Right cardiac atrium (tissue), 5 donors: ENCODE results near the gene RABGGTA. TPM values are rescaled to one million over a fixed set of nuclear protein-coding genes. Genes with fewer than 3 reads are reported as not detected.

ENCODE experiments used
- ATAC-seq, 2 donors: fragments of 200-7000 bp; cut with Tn5 transposase; one replicate each; pipeline versions ENCODE4 v1.8.0 to v1.9.1; 2020; ENCODE audit warnings: moderate library complexity in 2 of 2, mild to moderate bottlenecking in 1 of 2
- DNase-seq, 3 donors: peaks; one replicate each; pipeline ENCODE4 v3.0.0-alpha.2; 2020
- H3K27ac ChIP-seq: one replicate; pipeline ENCODE4 v1.5.1; 2013; ENCODE audit warnings: mild to moderate bottlenecking, low read length, control low read depth, moderate library complexity
- H3K27me3 ChIP-seq: one replicate; pipeline ENCODE4 v1.6.1; 2013; ENCODE audit not compliant: control insufficient read depth, insufficient read depth
- H3K4me1 ChIP-seq: one replicate; pipeline ENCODE4 v1.6.1; 2013; ENCODE audit warnings: low read length; ENCODE audit not compliant: control insufficient read depth, insufficient read depth
- H3K4me3 ChIP-seq: one replicate; pipeline ENCODE4 v1.5.1; 2013; ENCODE audit warnings: low read length, control low read depth
- H3K9me3 ChIP-seq: one replicate; pipeline ENCODE4 v1.6.1; 2013; ENCODE audit warnings: low read length; ENCODE audit not compliant: control insufficient read depth
- WGBS: extraction: QIAGEN DNeasy Blood & Tissue Kit; methylation state at CpG from one replicate; pipeline ENCODE4 v1.1.7; 2013; 5-methylcytosine and 5-hydroxymethylcytosine counted together
- intact Hi-C, 4 donors: fragments of 100-400 bp; cut with DNase I; formaldehyde crosslinking; loops; one replicate each; pipeline versions ENCODE4 v1.11.0 to v1.14.0; 2022 to 2023
- polyA plus RNA-seq: library from polyadenylated mRNA; stranded (reverse); fragments of 200-250 nt; gene quantifications from one replicate; pipeline ENCODE4 v1.2.3, GENCODE V29; 2013
- total RNA-seq, 4 donors: library from RNA; stranded (reverse); fragmentation: NEBNext Ultra II Directional; extraction: Animal tissue kit (Norgen Biotek cat#: 25700); gene quantifications; one replicate each; pipeline ENCODE4 v1.2.1, GENCODE V29; 2021
- donor health status: healthy with polysubstance abuse.
- donor health status: DM: no; HTN: yes; CAD: no.
- donor health status: DM: no; HTN: no; CAD: no.
- donor health status: DM: no; HTN: yes; CAD: no; lungs with severe emphysema.
- donor health status: DM: yes; HTN: yes; CAD: no.

RABGGTA gene
- total and polyA plus RNA-seq, 5 donors: 18.1 to 21.4 (median 20.7) TPM

DNA sequence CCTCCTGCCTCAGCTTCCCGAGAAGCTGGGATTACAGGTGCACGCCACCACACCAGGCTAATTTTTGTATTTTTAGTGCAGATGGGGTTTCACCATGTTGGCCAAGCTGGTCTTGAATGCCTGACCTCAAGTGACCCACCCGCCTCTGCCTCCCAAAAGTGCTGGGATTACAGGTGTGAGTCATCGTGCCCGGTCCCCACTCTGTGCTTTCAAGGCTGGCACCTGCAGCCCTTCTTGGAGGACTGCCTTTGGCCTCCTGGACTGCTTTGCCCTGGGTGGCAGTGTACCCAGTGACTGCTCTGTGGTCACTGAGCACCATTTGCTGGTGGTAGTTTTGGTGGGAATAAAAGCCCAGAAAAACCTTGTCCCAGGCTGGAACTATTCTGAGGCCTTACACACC, 15.6 kb upstream of the RABGGTA start:
- H3K9me3 ChIP-seq: no peaks in the 10 kb centered on the region
- H3K27ac ChIP-seq: no peak overlapping the region
- intact Hi-C loops: no loop called here
- no peaks in the 10 kb centered on the region for H3K4me1 ChIP-seq
- DNase-seq (peak in 1 of 3 donors; percentile 27), ATAC-seq (no peak)
- no peaks in the 10 kb centered on the region for H3K27me3 ChIP-seq
- 95% methylated on average over 5 of the region's 5 CpGs for WGBS
- H3K4me3 ChIP-seq: no peak overlapping the region

DNA sequence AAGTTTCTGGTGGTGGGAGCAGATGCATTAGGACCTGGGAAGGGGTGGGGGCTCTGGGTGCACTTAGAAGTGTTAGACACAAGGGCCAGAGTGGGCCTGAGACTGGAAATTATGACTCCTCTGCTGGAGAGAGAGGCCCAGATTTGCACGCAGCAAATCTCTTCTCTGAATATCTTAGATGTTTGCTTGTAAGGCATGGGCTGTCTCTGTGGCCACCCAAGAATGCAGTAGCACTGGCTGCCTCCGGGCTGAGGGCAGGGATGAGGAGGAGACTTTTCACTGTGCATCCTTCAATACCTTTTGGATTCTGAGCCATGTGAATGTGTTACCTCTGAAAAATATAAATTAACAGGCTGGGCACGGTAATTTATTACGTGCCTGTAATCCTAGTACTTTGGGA, 14.0 kb upstream of the RABGGTA start:
- DNase-seq (peak in 1 of 3 donors; percentile 3), ATAC-seq (no peak)
- peaks cover 2% of the 10 kb centered on the region for H3K4me1 ChIP-seq
- H3K27me3 ChIP-seq: no peaks in the 10 kb centered on the region
- no peak overlapping the region for H3K27ac ChIP-seq
- intact Hi-C loops: no loop called here
- 82% methylated on average over 4 of the region's 4 CpGs for WGBS
- no peaks in the 10 kb centered on the region for H3K9me3 ChIP-seq
- no peak overlapping the region for H3K4me3 ChIP-seq

DNA sequence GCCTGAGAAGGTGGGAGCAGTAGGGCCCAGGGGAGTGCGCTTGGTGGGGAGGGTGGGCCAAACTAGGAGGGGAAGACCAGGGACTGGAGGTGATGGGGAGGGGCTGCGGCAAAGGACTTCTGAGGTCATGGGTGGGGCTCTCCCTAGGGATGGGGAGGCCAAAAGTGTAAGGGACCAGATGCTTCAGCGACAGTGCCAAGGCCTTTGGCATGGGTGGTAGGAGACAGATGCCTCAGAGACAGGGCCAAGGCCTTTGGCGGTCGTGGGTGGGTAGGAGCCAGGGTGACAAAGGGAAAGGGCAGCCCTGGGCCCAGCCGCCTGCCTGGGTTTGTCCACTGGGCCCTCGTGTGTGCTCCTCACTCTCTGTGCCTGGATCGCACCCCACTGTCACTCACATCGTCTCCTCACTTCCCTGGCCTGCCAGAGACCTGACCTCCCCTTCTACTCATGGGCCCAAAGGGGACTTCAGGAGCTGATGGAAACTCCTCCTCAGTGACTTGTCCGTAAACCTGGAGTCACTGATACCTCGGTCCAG, 13.2 kb upstream of the RABGGTA start:
- ATAC-seq: no peak

DNA sequence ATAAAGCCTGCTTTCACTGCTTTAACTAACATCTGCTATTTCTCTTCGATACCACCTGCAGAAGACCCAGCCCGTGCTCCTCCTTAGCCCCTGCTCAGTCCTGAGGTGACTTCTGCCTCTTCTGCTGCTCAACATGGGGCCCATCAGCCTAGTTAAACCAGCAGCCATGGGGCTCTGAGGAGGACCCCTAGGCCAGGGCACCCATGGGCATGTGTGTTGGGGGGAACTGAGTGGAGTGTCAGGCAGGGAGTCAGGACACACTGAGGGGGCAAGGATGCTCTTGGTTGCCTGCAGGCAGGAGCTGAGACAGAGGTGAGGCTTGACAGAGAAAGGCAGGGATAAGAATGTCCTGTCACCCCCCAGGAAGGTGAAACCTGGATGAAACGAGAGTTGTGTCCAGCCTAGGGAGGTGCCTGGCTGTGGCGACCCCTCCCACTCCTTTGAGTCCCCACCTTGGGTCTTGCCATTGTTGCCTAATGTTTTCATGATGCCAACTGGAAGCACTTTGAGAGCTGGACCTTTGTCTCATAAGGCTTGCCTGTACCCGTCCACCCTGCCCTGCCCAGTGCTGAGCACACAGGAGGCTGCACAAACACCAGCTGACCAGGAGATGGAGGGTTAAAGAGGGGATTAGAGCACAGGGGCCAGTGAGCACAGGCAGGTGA, 12.5 kb upstream of the RABGGTA start:
- intact Hi-C loops: no loop called here
- Histone ChIP-seq H3K27ac (no peak overlapping the region), H3K9me3 (no peaks in the 10 kb centered on the region), H3K27me3 (no peaks in the 10 kb centered on the region), H3K4me3 (no peak overlapping the region), H3K4me1 (peaks cover 2% of the 10 kb centered on the region)
- 92% methylated on average over 5 of the region's 5 CpGs for WGBS
- DNase-seq (peak in 1 of 3 donors; percentile 22), ATAC-seq (no peak)

More for the DNA sequence above, 13.2 kb upstream of the RABGGTA start:
- H3K9me3 ChIP-seq: no peaks in the 10 kb centered on the region
- no peak overlapping the region for H3K27ac ChIP-seq
- H3K4me3 ChIP-seq: no peak overlapping the region
- intact Hi-C loops: no loop called here
- no peaks in the 10 kb centered on the region for H3K27me3 ChIP-seq
- peaks cover 2% of the 10 kb centered on the region for H3K4me1 ChIP-seq
- 77% methylated on average over 11 of the region's 11 CpGs for WGBS
- DNase-seq: peak in 1 of 3 donors; percentile 37

DNA sequence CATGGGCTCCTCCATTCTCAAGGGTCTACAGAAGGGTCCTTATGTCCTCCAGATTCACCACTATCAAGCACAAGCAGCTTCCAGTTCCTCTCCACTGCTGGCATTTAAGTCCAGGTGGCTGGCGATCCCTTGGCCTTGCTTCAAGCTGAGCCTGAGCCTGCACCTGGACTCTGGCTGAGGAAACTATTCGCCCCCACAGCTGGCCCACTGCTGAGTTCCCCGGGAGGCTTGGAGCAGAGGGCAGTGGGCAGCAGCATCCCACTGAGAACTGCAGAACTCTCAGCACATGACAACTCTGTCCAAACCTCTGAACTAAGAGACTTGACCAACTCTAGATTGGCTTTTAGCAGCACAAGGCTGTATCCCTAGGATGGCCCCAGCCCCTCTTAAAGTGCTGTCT, 11.3 kb upstream of the RABGGTA start:
- 82% methylated on average over 3 of the region's 3 CpGs for WGBS
- Histone ChIP-seq H3K27me3 (no peaks in the 10 kb centered on the region), H3K4me3 (no peak overlapping the region), H3K4me1 (peaks cover 2% of the 10 kb centered on the region), H3K27ac (no peak overlapping the region), H3K9me3 (no peaks in the 10 kb centered on the region)
- peak in 1 of 3 donors; percentile 18 for DNase-seq
- intact Hi-C loops: no loop called here
- ATAC-seq: no peak

DNA sequence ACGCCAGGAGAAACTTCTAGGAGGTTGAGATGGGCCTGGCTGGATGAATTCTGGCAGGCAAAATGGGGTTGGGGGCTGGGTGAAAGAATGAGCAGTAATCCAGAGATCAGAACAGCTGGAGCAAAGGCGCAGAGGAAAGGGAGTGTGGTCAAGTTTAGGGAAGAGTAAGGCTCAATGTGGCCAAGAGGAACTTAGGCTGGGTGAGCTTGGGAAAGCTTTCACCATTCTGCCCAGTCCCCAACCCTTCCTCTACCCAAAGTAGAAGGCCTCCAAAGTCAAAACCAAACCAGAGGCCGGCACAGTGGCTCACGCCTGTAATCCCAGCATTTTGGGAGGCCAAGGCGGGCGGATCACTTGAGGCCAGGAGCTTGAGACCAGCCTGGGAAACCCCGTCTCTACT, 10.2 kb upstream of the RABGGTA start:
- no peak overlapping the region for H3K27ac ChIP-seq
- WGBS: 93% methylated on average over 7 of the region's 7 CpGs
- intact Hi-C loops: no loop called here
- ATAC-seq: no peak
- no peaks in the 10 kb centered on the region for H3K9me3 ChIP-seq
- DNase-seq: peak in 1 of 3 donors; percentile 7
- H3K4me1 ChIP-seq: peaks cover 2% of the 10 kb centered on the region
- no peak overlapping the region for H3K4me3 ChIP-seq
- H3K27me3 ChIP-seq: no peaks in the 10 kb centered on the region

DNA sequence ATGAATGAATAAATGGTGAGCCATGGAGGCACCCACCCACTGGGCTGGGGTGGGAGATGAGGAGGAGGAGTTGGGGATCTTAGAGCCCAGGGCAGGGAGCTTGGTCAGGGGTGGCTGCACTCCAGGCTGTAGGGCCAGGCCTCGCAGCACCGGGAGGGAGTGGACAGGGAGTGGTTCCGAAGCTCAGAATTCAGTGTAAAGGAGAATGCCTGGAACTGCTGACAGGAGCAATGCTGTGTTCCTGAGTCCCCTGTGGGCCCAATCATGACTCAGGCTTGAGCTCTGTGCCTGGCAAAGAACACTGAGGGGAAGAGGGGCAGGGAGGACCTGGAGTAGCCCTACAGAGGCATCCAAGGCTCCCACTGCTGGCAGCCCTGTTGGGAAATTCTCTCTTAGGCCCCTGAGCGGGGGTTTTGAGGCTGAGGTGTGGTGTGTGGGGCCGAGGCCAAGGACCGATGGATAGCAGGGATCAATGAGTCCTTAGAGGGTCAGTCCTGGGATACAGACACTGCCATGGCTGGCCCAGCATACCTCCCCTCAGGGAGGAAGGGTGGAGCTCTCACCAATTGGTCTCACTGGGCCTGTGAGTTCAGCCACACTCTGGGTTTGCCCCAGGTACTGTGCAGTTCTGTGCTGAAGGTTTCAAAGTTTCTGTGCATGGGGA, 9.5 kb upstream of the RABGGTA start:
- no peaks in the 10 kb centered on the region for H3K9me3 ChIP-seq
- no peak overlapping the region for H3K27ac ChIP-seq
- intact Hi-C loops: no loop called here
- ATAC-seq (peak; percentile 25 to 36), DNase-seq (peak in 1 of 3 donors; percentile 55)
- H3K4me1 ChIP-seq: peaks cover 2% of the 10 kb centered on the region
- no peaks in the 10 kb centered on the region for H3K27me3 ChIP-seq
- 80% methylated on average over 6 of the region's 6 CpGs for WGBS
- no peak overlapping the region for H3K4me3 ChIP-seq

DNA sequence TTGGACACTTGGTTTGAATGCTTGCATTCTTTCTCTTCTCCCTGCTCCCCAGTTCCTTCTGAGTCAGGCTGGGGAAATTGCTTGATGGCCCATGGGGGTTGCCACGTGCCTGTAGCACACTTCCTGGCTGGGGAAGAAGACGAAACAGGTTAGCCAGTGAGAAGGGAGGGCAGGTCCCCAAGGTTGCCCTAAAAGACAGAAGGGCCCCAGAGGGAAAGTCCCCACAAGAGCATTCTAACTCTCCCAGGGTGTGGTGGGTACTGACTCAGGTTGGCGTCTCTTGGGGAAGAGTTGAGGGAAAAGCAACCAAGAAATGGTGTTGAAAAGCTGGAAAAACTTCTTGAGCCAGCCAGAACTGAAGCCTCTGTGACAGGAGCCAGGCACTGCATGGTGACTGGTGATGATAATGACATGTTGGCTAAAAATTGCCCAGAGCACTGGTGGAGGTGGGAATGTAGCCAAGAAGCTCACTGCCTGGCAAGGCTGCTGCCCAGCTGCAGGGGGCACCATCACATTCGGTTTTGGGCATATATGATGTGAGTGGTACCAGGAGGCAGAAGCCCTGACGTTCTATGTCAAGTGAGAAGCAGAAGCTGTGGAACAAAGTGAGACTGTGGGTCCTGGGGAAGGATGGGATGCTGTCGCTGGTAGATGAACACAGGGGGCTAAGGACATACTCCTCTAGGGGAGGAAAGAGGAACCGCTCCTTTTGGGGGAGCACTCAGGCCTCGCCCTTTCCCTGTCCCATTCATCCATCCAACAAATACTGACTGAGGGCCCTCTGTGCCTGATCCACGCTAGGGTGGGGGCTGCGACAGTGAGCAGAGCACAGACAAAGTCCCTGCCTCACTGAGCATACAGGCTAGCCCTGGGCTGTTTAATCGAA, 8.1 kb upstream of the RABGGTA start:
- intact Hi-C loops: no loop called here
- Histone ChIP-seq H3K9me3 (no peaks in the 10 kb centered on the region), H3K27me3 (no peaks in the 10 kb centered on the region), H3K27ac (peak overlapping the region; percentile 61), H3K4me1 (peaks cover 2% of the 10 kb centered on the region), H3K4me3 (no peak overlapping the region)
- ATAC-seq (peak; percentile 15 to 37), DNase-seq (peak in 1 of 3 donors; percentile 70)
- 68% methylated on average over 11 of the region's 11 CpGs for WGBS

DNA sequence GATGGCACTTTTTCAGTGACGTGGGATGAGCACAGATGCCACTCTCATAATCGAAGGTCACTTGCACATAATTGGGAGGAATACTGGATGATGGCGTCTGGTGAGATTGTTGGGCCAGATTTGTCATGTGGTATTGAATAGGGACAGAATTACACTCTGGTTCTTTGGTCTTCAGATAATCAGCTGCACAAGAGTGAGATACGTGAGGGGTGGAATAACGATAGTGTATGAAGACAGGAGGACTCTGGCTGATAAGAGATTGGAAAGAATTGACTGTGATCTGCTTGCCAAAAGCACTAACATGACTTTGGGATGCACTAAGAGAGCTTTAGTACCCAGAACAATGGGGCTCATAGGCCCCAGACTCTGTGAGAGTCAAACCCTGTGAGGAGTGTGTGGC, 7.0 kb upstream of the RABGGTA start:
- Histone ChIP-seq H3K27ac (no peak overlapping the region), H3K27me3 (no peaks in the 10 kb centered on the region), H3K4me3 (no peak overlapping the region), H3K9me3 (no peaks in the 10 kb centered on the region), H3K4me1 (peaks cover 2% of the 10 kb centered on the region)
- 72% methylated on average over 5 of the region's 5 CpGs for WGBS
- ATAC-seq (no peak), DNase-seq (no peak)
- intact Hi-C loops: no loop called here

DNA sequence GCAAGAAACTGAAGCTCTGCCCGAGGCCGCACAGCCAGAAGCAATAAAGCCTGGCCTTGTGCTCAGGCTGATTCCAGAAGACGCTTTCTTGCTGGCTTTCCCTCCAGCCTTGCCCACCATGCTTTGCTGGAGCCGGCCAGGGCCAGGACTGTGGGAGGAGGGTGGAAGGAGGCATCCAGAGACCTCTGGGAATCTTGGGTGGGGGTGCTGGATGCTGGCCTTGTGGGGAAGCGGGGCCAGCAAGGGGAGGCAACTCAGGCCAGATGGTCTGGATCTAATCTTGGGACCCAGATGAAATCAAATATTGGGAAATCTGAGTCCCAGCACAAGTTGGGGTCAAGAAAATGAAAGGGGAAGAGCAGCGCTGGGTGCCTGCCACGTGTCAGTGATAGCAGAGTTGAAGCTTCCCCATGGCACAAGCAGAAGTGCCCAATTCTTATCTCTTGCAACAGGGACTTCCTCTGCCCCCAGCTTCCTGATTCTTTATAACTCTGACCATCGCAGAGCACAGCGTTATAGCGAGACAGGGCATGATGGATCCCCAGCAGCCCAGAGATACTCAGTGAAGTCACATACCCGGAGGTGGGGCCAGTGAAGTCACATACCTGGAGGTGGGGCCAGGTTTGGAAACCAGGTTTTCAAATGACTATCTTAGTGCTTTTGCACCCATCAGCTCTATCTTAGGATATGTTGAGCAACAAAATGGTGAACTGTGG, 6.4 kb upstream of the RABGGTA start:
- ATAC-seq: peak; percentile 20 to 22
- Histone ChIP-seq H3K4me1 (peaks cover 2% of the 10 kb centered on the region), H3K27ac (no peak overlapping the region), H3K4me3 (no peak overlapping the region), H3K9me3 (no peaks in the 10 kb centered on the region), H3K27me3 (no peaks in the 10 kb centered on the region)
- DNase-seq: peak in 2 of 3 donors; percentile 61 to 73
- intact Hi-C loops: no loop called here
- WGBS: 74% methylated on average over 11 of the region's 11 CpGs
